Glutamatergic neuron (in vitro differentiated cells): ENCODE data around the gene CXCL14. TPM values are rescaled to one million over a fixed set of nuclear protein-coding genes. Genes with fewer than 3 reads are reported as not detected.

Experiments used
- DNase-seq: peaks from one replicate; pipeline ENCODE4 v3.0.0; 2022
- H3K27ac Mint-ChIP-seq: one replicate; pipeline ENCODE4 v1.8.0; 2020; ENCODE audit warnings: mild to moderate bottlenecking, mixed read lengths, inconsistent platforms; ENCODE audit not compliant: unreplicated experiment
- H3K27me3 Mint-ChIP-seq: one replicate; pipeline ENCODE4 v1.8.0; 2020; ENCODE audit warnings: mild to moderate bottlenecking, moderate library complexity, mixed read lengths, inconsistent platforms; ENCODE audit not compliant: unreplicated experiment
- H3K36me3 Mint-ChIP-seq: one replicate; pipeline ENCODE4 v1.8.0; 2020; ENCODE audit warnings: mild to moderate bottlenecking, mixed read lengths, inconsistent platforms; ENCODE audit not compliant: unreplicated experiment
- H3K4me1 Mint-ChIP-seq: one replicate; pipeline ENCODE4 v1.8.0; 2020; ENCODE audit warnings: mild to moderate bottlenecking, low read depth, mixed read lengths, inconsistent platforms; ENCODE audit not compliant: unreplicated experiment
- H3K4me3 Mint-ChIP-seq: one replicate; pipeline ENCODE4 v1.8.0; 2020; ENCODE audit warnings: mild to moderate bottlenecking, mixed read lengths, inconsistent platforms; ENCODE audit not compliant: unreplicated experiment
- H3K9me3 Mint-ChIP-seq: one replicate; pipeline ENCODE4 v1.8.0; 2020; ENCODE audit warnings: mild to moderate bottlenecking, moderate library complexity, mixed read lengths, inconsistent platforms; ENCODE audit not compliant: unreplicated experiment
- total RNA-seq: library from RNA; stranded (reverse); fragmentation: NEBNext Ultra II Directional; extraction: Animal tissue kit (Norgen Biotek cat#: 25700); gene quantifications from one replicate; pipeline ENCODE4 v1.2.1, GENCODE V29; 2021; ENCODE audit not compliant: unreplicated experiment
- TF ChIP-seq, protein P1 (sequence below): fragments of 200-600 bp; sonication (generic); IDR thresholded peaks from one replicate; pipeline ENCODE4 v1.5.0; 2021; ENCODE audit not compliant: partially characterized antibody, unreplicated experiment

Gene CXCL14
- total RNA-seq, 1 donor from 2014 or later = 0.32 TPM

DNA sequence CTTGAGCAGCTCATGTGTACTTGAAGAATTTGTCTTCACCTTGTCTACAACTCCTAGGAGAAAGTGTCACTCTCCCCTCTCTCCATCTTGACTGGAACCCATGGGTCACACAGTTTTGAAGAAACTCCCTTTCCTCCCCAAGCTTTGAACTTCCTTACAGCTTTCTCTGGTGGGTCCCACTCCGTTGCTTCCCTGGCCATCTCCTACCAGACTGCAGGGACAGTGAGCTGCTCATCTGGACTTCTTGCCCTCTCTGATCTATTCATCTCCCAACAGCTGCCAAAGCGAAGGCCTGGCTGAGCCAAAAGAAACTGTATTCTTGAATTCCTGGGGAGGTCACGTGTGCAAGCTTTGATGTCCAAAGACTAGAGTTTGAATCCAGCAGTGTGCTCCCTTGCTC is 22.7 kb upstream of the CXCL14 start:
- Mint-ChIP-seq H3K4me1 (no peaks in the 10 kb centered on the region), H3K27ac (no peak overlapping the region), H3K36me3 (no peaks in the 10 kb centered on the region), H3K27me3 (peaks cover 2% of the 10 kb centered on the region), H3K4me3 (no peak overlapping the region), H3K9me3 (peaks cover 3% of the 10 kb centered on the region)
- TF ChIP-seq, protein P1, sequence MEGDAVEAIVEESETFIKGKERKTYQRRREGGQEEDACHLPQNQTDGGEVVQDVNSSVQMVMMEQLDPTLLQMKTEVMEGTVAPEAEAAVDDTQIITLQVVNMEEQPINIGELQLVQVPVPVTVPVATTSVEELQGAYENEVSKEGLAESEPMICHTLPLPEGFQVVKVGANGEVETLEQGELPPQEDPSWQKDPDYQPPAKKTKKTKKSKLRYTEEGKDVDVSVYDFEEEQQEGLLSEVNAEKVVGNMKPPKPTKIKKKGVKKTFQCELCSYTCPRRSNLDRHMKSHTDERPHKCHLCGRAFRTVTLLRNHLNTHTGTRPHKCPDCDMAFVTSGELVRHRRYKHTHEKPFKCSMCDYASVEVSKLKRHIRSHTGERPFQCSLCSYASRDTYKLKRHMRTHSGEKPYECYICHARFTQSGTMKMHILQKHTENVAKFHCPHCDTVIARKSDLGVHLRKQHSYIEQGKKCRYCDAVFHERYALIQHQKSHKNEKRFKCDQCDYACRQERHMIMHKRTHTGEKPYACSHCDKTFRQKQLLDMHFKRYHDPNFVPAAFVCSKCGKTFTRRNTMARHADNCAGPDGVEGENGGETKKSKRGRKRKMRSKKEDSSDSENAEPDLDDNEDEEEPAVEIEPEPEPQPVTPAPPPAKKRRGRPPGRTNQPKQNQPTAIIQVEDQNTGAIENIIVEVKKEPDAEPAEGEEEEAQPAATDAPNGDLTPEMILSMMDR = no peak
- DNase-seq = no peak

DNA sequence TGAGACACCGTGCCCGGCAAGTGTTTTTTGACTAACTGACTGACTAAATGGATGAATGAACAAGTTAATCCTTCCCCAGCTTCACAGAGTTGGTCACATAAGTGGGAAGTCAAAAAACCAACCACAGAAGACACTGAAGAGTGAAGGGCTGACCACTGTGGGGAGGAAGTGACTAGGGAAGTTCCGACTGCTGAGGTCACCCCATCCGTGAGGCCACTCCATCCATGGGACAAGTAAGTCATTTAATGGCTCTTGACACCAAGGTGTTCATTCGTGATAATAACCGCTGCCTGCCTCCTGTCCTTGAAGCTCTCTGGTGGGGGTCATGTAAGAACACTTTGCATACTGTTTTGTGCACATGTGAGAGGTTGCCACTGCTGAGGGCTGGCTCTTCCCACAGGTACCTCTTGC is 22.2 kb upstream of the CXCL14 start:
- Mint-ChIP-seq H3K27ac (no peak overlapping the region), H3K4me3 (no peak overlapping the region), H3K4me1 (no peaks in the 10 kb centered on the region), H3K27me3 (peaks cover 2% of the 10 kb centered on the region), H3K36me3 (no peaks in the 10 kb centered on the region), H3K9me3 (peaks cover 3% of the 10 kb centered on the region)
- no peak for DNase-seq
- TF ChIP-seq, protein P1 = no peak

DNA sequence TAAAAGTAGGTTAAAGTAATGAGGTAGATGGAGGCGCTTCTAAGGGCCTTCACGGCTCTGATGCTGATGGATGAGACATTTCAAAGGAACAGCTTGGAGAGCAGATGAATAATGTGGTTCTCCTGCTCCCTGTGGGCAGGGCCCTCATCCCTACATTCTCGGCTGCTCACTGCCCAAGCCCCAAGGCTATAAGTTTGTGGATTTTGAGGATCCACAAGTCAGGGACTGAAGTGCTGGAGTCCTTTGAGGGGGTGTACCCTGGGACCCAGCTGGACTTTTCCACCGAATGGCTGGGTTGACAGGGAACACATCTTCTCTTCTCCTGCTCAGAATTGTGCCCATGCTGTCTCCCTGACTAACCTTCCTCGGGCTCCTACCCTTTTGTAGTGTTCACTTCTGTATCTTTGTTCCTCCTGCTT is 21.4 kb upstream of the CXCL14 start:
- Mint-ChIP-seq H3K9me3 (peaks cover 3% of the 10 kb centered on the region), H3K27ac (no peak overlapping the region), H3K27me3 (peaks cover 2% of the 10 kb centered on the region), H3K36me3 (no peaks in the 10 kb centered on the region), H3K4me1 (no peaks in the 10 kb centered on the region), H3K4me3 (no peak overlapping the region)
- TF ChIP-seq, protein P1 = no peak
- no peak for DNase-seq

DNA sequence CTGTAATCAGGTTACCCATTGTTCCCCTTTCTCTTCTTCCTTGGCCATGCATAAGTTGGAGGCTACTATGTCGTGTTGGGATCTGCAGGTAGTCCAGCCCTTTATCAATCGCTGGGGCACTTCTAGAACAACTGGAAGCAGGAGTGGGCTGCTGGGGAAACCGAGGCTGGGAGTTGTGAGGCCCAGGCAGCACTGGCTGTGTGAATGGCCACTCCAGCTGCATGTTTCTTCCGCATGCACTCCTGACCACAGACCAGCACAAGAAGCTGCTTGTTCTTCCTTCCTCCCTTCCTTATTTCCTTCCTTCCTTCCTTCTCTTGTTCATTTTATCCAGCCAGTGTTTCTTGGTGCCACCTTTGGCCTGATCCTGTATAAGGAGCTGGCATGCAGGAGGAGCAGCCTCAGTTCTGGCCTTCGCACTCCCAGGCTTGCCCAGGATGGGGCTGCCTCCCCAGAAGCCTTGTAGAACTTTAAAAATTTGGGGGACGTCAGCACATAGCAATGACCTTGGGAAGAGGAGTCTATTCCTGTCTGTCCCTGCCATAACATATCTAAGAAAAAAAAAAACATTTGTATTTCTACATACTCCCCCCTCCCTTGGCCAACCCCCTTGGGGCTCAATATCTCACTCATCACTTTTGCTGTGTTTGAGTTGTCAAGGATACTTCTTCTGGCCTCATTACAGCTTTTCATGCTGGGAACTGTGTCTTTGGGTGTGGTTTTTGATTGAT is 20.8 kb upstream of the CXCL14 start:
- Mint-ChIP-seq H3K9me3 (peaks cover 3% of the 10 kb centered on the region), H3K36me3 (no peaks in the 10 kb centered on the region), H3K27me3 (peaks cover 2% of the 10 kb centered on the region), H3K4me1 (no peaks in the 10 kb centered on the region), H3K4me3 (no peak overlapping the region), H3K27ac (no peak overlapping the region)
- no peak for DNase-seq
- TF ChIP-seq, protein P1 = no peak

DNA sequence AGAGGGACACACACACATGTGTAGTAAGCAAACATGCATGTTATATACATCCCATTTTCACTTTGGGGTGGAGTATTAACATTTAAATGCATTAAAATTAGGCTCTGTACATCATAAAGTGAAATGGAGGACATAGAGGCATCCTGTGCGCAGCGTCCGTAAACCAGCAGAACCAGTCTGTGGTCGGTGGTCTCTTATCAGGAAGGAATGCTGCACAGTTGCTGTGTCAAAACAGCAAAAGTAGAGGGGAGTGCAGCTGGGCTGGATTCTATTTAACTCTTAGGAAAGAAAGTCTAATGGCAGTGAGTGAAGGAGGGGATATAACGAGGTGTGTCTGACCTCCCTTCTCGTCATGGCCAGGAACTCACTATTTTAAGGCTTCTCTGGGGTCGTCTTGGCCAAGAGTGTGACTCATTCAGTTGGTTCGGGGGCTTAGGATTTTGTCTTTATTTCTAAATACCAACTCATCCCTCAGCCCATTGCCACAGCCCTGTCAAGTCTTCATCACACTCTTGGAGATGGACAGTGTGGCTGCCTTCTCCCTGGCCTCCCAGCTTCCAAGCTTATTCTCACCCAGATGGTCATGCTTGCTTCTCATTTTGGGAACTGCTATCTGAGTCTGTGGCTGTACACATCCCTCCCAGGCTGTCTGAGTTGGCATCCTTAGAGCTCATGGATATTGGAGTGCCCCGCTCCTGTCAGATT is 20.1 kb upstream of the CXCL14 start:
- H3K4me1 Mint-ChIP-seq = no peaks in the 10 kb centered on the region
- H3K27ac Mint-ChIP-seq = no peak overlapping the region
- DNase-seq = no peak
- no peaks in the 10 kb centered on the region for H3K36me3 Mint-ChIP-seq
- H3K27me3 Mint-ChIP-seq = peaks cover 2% of the 10 kb centered on the region
- peaks cover 3% of the 10 kb centered on the region for H3K9me3 Mint-ChIP-seq
- H3K4me3 Mint-ChIP-seq = no peak overlapping the region
- TF ChIP-seq, protein P1 = no peak
